ENCODE measurements around the gene MKRN1. TPM values are rescaled to one million over a fixed set of nuclear protein-coding genes. Genes with fewer than 3 reads are reported as not detected.
"Not testable (repeated sequence)": the region's sequence is repeated elsewhere in the genome, so short reads cannot be mapped to it uniquely, and the experiment has no call there.

MKRN1 gene
- total RNA-seq, 2 donors from 2014 or later, result 65.4 to 79.2 TPM

DNA sequence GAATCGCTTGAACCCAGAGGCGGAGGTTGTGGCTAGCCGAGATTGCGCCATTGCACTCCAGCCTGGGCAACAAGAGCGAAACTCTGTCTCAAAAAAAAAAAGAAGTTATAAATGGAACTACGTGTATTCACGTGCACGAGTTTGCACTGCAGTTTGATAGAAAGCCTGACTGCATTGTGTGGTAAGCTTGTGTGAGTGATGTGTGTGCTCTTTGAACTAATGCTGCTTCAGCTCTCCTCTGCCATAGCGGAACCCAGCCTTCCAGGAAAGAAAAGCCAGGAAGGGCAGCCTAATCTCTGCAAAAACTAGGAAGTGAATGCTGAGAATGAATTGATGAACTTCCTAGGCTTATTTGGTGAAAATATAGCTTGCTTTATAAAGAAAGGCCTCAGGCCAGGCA is 15.6 kb upstream of the MKRN1 start:
- ATAC-seq (peak in 1 of 2 donors; percentile 51), DNase-seq (no peak)
- intact Hi-C loops (cut with DNase I), result no loop called here

DNA sequence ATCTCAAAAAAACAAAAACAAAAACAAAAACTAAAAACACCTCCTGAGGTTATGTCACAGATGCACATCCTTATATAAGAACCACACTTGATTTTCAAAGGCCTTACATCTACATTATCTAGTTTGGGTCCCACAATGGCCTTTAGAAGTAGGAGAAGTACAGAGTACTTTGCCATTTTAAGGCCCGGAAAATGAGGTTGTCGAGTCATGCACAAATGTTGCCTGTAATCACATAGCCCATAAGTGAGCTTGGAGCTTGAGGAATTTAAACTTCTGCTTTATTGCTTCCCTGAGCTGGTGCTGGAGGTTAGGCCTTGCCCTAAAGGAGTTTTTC is 9.7 kb upstream of the MKRN1 start:
- DNase-seq (no peak), ATAC-seq (no peak)
- intact Hi-C loops (cut with DNase I), result no loop called here

DNA sequence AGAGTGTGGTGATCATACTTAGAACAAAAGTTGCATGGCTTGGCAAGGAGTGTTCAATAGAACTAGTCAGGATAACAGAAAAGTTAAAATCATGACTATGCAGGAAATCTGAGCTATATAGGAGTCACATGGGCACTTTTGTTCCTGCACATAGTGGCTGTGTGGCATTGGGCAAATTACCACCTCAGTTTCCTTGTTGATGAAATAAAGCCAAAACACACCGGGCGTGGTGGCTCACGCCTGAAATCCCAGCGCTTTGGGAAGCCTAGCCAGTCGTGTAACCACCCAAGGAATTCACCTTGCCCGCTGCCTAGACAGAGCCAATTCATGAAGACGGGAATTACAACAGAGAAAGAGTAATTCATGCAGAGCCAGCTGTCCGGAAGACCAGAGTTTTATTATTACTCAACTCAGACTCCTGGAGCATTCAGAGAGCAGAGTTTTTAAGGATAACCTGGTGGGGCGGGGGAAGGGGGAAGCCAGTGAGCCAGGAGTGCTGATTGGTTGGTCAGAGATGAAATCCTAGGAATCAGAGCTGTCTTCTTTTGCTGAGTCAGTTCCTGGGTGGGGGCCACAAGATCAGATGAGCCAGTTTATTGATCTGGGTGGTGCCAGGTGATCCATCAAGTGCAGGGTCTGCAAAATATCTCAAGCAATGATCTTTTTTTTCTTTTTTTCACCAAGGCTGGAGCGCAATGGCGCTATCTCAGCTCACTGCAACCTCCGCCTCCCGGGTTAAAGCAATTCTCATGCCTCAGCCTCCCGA is 6.4 kb upstream of the MKRN1 start:
- intact Hi-C loops (cut with DNase I), result no loop called here
- DNase-seq (no peak), ATAC-seq (no peak)

DNA sequence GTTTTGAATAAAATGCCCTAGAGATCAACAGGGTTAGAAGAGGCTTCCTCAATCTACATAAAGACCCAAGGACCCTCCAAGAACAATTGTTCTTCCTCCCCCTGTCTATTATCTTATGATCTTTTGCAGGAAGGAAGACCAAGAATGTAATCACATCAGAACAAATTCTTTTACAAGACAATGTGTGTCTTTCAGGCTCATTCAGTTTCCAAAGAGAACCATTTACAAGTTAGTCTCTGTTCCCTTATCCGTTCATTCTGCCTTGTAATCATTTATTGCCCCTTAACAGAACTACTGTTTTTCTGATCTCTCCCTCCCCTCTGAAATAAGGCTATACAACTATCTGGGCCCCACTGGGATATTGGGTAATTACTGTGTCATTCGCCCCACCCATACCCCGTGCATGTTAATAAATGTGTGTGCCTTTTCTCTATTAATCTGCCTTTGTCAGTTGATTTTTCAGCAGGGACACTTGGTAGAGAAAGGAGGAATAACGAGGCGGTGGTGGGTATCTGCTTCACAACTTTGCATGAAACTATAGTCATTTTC is 5.7 kb upstream of the MKRN1 start:
- ATAC-seq, result no peak
- intact Hi-C loops (cut with DNase I), result no loop called here
- no peak for DNase-seq

DNA sequence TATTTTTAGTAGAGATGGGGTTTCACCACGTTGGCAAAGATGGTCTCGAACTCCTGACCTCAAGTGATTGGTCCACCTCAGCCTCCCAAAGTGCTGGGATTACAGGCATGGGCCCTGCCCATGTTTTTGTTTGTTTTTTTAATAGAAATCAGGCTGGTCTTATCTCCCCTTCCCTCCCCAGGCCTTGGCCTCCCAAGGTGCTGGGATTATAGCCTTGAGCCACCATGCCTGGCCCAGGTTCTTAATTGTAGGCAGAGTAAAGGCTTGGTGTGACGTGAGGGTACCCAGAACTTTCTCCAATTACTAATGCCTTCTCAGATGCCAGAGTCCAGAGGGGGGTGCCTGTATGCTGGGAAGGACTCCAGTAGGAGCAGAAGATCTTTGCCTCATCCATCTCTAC is 5.2 kb upstream of the MKRN1 start:
- DNase-seq, result no peak
- intact Hi-C loops (cut with DNase I), result no loop called here
- ATAC-seq, result no peak

DNA sequence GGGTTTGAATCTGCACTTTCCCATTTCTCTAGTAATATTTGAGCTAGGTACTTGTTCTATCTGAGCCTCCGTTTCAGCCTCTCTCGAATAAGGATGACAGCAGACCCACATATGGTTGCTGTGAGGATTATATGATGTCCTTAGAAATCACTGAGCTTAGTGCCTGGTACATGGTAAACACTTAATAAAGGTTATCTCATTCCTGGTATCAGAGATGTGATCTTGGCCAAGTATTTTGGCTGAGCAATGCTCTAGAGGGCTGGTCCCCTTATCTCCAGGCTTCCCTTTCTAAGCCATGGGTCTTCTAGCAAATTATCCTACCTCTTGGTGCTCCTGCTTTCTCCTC is 407 bp upstream of the MKRN1 start:
- ATAC-seq (no peak), DNase-seq (no peak)
- intact Hi-C loops (cut with DNase I), result loop anchor here in 1 of 2 donors (5.0 kb wide), 1 partner anchor 173 kb away; no protein-coding TSS in a partner anchor

DNA sequence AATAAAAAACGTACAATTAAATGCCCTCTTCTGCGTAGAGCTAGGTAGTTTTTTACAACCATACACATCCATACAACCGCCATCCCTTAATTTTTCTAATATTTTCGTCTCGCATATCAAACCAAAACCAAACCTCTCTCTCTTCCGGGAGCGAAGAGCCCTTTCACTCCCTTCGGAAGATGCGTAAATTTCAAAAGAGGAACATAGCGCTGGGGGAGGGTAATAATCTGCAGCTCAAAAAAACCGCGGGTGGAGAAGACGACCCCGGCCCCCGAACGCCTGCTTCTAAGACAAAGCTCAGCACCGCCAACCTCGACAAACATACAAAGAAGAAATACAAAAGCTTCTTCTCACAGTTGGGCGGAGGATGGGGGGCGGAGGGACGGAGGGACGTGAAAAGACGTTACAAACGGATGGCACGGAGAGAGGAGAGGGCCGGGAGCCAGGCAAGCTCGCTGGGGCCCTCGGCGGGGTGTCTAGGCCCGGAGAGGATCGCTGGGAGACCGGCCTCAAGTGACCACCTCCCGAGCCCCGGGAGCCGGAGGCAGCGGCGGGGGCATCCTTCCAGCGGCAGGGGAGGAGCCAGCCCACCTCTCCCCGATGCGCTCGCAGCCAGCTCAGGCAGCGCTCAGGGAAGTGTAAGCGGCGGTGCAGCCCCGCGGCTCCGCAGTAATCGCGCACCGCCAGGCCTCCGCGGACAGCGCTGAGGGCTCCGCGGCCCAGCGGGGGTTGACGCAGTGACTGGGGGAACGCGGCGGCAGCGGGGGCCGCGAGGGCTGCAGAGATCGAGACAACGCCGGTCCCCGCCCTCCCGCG is 851 bp downstream of the MKRN1 start:
- DNase-seq (peak; percentile 35), ATAC-seq (peak; percentile 59 to 62)
- intact Hi-C loops (cut with DNase I), result loop anchor here in 1 of 2 donors (5.0 kb wide), 1 partner anchor 174 kb away; no protein-coding TSS in a partner anchor

DNA sequence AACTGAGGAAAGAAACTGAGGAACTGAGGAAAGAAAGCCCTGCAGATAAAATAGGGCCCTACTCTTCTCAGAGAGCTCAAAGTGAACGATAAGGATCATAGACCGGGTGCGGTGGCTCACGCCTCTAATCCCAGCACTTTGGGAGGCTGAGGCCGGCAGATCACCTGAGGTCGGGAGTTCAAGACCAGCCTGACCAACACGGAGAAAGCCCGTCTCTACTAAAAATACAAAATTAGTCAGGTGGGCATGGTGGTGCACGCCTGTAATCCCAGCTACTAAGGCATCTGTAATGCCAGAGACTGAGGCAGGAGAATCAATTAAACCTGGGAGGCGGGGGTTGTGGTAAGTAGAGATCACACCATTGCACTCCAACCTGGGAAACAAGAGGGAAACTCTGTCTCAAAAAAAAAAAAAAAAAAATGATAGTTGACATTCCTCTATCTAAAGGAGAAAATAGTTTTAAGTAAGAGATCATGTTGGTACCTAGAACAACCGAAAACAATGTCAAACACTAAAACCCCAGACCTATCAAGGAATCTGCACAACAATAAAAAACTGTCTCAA is 2.5 kb downstream of the MKRN1 start:
- DNase-seq (no peak), ATAC-seq (no peak)
- intact Hi-C loops (cut with DNase I), result loop anchor here in 1 of 2 donors (5.0 kb wide), 1 partner anchor 176 kb away; no protein-coding TSS in a partner anchor

DNA sequence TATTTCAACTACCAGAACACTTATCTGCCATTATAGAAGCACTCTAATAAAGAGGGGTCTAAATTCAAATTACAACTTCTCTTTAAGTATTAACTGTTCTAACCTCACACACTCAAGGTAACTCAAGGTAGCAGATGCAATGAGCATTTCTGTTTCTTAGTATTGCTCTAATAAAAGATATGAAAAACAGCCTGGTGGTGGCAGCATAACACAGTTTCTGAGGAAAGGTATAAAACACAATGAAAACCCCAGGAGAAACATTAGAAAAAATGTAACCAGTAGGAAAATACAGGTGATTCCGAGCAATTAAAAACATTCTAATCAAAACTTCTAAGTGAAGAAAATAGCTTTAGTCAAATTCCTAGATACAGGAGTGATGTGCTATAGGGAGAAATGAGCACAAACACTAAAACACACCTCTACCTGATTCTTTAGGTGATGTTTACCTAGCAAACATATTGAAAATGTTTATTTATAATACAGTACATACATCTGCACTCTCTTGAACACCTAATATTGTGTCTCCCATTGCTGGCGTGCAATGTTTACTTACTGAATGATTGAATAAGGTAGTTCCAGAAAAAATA is 3.5 kb downstream of the MKRN1 start:
- no peak for DNase-seq
- intact Hi-C loops (cut with DNase I), result loop anchor here in 1 of 2 donors (5.0 kb wide), 1 partner anchor 176 kb away; no protein-coding TSS in a partner anchor
- no peak for ATAC-seq

DNA sequence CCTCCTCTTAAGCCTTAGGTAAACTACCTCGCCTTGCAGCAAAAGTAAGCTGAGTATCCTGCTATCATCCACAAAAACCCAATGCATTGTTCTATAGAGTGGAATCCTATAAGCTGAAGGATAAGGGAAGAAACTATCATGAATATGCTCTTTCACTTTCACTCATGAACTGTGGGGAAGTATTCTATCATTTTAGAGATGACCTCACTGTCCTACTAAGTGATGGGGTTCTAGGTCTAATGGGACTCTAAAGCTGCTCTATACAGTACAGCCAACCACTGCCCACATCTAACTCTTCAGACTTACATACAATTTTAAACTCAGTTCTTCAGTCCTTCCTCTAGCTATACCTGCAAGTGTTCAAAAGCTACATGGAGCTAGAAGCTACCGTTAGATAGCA is 16.2 kb downstream of the MKRN1 start:
- DNase-seq (no peak), ATAC-seq (no peak)
- intact Hi-C loops (cut with DNase I), result no loop called here

DNA sequence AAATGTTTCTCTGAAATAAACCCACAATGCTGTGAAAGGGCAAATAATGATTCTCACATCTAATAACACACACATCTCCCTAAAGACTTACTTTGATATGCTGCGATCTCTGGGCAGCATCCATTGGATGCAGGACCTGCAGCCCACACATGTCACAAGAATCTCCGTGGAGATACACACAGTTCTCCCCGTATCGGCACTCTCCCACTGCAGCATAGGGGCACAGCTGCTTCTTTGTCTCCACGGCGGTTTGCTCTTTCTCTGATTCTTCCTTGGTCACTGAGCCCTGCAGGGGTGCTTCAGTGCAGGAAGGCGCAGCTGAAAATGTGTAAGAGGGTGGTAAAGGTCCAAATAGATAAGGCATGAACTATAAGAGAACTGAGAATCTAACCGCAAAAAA is 20.4 kb downstream of the MKRN1 start:
- intact Hi-C loops (cut with DNase I), result no loop called here
- DNase-seq (no peak), ATAC-seq (no peak)

DNA sequence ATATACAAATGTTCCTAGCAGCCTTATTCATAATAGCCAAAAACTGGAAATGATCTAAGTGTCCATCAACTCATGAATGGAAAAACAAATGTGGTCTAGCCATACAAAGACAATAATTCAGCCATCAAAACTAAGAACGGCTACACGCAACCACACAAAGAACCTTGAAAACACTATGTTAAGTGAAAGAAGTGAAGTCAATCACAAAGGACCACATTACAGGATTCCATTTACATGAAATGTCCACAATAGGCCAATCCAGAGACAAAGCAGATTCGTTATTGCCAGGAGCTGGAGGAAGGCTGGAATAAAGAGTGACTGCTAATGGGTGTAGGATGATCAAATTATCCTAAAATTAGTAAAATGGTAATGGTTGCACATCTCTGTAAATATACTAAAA is 21.1 kb downstream of the MKRN1 start:
- intact Hi-C loops (cut with DNase I), result no loop called here
- DNase-seq (no peak), ATAC-seq (no peak)

DNA sequence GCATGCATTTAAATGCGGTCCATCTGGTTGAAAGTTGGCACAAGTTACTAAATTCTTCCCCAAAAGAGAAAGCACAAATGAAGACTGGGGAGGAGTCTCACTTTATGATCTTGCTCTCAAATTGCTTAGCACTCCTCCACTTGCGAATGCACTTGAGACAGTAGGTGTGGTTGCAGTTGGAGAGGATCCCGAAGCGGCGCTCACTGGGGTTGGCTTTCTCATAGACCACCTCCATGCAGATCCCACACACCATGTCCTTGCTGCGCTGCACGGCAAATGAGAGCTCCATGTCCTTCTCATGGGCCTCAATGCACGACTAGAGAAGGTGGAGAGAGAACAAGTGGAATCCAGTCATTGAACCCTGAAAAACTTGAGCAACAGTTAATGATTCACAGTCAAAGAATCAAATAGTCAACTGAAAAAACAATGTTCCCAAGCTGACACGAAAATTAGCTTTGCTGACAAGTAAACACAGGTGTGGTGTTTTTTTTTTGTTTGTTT is 22.7 kb downstream of the MKRN1 start:
- ATAC-seq (no peak), DNase-seq (no peak)
- intact Hi-C loops (cut with DNase I), result no loop called here

DNA sequence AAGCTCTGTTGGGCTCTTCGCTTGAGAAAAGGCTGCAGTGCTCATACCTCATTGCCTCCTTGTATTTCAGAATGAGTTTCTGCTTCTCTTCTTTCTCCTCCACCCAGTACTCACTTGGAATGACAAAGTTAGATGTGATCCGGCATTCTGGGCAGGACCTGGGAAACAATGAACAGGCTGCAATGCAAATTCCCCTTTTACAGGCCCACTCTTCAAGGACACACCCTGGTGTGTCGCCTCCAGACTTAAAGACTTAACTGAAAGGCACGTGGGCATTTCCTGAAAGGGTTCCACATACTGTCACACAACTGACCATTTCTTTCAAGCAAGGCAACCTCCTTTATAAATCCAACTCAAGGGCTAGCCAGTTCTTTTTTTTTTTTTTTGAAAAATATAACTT is 23.6 kb downstream of the MKRN1 start:
- no peak for ATAC-seq

DNA sequence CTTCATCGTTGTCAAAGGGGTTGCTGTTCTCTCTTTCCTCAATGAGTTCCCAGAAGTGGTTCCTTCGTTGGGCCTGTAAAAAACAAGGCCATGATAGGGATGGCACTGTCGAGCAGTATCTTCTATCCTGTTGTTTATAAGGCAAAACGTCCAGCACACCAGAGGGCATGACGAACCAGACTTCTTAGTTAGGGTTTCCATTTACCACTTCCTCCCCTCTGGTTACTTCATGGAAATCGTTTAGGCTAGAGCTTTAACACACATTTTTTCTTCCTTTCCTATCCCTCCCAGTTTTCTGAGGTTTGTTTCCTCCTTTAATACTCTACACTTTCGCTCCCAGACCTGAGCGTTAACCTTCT is 24.7 kb downstream of the MKRN1 start:
- intact Hi-C loops (cut with DNase I), result no loop called here
- no peak for DNase-seq
- ATAC-seq, result no peak

More for the DNA sequence above, 23.6 kb downstream of the MKRN1 start:
- DNase-seq, result no peak
- intact Hi-C loops (cut with DNase I), result no loop called here

DNA sequence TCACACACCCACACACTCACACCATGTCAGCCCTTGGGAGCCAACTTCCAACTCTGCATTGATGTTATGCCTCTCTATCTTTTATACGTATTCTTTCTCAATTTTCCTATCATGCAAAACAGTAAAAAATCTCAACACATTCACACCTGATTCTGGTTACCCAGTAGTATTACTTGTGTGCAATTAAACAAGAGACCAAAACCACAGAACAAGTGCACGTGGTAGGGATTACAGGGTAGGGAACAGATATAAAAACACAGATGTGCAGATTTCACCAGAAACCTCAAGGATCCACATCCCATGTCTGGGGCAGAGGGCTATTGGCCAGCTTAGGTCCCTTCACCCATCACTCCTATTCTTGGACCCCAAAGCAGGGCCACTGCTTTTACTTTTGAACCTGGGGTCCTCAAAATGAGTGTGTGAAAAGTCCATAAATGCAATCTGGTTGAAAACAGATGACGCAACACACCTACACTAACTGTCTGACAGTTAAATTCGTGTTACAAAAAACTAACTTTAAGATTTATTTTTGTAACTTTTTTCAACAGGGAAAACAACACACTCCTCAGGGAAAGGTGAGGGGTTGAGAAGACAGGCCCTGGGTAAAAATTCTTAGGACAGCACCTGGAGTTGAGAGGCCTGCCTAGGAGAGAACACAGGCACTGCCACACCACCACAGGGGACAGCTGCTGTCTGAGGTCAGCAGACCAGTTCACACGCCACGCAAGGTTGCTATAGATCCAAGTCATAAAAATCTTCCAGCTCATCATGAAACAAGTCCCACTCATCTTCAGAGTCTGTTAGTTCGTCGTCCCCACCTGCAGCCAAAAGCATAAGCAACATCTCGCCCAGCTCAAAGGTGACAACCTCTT is 25.3 kb downstream of the MKRN1 start:
- ATAC-seq; DNase-seq; intact Hi-C loops (cut with DNase I): not testable (repeated sequence)

DNA sequence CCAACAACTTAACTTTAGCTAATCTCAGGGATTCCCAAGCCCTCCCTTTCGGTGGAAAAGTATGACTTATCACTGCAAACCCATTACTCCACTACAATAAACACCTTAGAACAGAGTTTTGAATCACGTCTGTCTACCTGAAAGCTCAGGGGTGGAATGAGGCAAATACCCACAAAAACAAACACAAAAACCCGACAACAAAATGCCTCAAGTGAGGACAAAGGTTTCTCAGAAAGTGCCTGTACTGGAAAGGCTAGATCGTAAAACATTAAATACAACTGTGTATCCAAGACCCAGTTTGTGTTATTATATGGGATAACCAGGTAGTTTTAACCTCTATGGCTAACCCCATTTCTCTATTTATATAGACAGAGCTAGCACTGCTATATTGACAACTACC is 26.0 kb downstream of the MKRN1 start:
- DNase-seq, result no peak
- intact Hi-C loops (cut with DNase I), result no loop called here
- no peak for ATAC-seq

DNA sequence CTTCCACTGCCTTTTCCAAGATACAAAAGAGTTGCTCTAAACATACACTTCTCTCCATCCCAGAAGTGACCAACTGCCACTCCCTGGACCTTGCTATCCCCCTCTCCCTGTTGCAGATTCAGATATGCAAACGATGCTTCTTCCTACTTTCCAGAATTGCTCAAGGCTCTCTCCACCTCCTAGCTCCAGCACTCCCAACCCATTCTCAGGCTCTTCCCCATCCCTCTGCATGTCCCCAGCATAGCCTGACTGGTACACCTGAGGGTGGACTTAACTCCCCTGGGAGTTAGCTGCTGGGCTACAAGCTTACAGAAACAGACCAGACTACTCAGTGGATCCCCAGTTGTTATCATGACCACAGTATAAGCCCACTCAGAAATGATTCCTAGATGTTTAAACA is 27.6 kb downstream of the MKRN1 start:
- intact Hi-C loops (cut with DNase I), result no loop called here
- DNase-seq (no peak), ATAC-seq (no peak)

Data from left cardiac atrium (tissue), 4 donors.